ENCODE results near the gene DUSP10. TPM values are rescaled to one million over a fixed set of nuclear protein-coding genes. Genes with fewer than 3 reads are reported as not detected.
A peak's percentile ranks its signal among the peaks of the same experiment; 100 is the strongest.

Gene DUSP10
- total and polyA plus RNA-seq, 8 donors = 4.7 to 14.5 (median 9.3) TPM

DNA sequence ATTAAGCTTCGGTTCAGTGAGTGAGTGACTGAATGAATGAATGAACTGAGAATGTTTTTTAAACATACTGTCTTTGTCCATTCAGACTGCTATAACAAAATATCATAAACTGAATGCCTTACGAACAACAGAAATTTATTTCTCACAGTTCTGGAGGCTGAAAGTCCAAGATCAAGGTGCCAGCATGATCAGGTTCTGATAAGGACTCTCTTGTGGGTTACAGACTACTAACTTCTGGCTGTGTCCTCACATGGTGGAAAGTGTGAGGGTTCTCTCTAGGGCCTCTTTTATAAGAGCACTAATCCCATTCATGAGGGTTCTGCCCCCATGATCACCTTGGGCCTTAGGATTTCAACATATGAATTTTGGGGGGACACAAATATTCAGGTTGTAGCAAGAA lies 7.1 kb upstream of the DUSP10 start:
- WGBS, 2 donors = 94 to 98% methylated on average over 2 of the region's 2 CpGs
- Histone ChIP-seq H3K9me3 (no peaks in the 10 kb centered on the region), H3K4me3 (no peak overlapping the region), H3K36me3 (no peaks in the 10 kb centered on the region), H3K27me3 (no peaks in the 10 kb centered on the region), H3K4me1 (no peaks in the 10 kb centered on the region), H3K27ac (no peak overlapping the region)
- FAIRE-seq (no peak), ATAC-seq (no peak), DNase-seq (no peak)
- intact Hi-C loops (cut with DNase I) = no loop called here
- TF ChIP-seq, protein P1, sequence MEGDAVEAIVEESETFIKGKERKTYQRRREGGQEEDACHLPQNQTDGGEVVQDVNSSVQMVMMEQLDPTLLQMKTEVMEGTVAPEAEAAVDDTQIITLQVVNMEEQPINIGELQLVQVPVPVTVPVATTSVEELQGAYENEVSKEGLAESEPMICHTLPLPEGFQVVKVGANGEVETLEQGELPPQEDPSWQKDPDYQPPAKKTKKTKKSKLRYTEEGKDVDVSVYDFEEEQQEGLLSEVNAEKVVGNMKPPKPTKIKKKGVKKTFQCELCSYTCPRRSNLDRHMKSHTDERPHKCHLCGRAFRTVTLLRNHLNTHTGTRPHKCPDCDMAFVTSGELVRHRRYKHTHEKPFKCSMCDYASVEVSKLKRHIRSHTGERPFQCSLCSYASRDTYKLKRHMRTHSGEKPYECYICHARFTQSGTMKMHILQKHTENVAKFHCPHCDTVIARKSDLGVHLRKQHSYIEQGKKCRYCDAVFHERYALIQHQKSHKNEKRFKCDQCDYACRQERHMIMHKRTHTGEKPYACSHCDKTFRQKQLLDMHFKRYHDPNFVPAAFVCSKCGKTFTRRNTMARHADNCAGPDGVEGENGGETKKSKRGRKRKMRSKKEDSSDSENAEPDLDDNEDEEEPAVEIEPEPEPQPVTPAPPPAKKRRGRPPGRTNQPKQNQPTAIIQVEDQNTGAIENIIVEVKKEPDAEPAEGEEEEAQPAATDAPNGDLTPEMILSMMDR (IDR thresholded peaks at IDR 0.05) = no peak

- Histone ChIP-seq H3K9me3 (no peaks in the 10 kb centered on the region), H3K4me1 (no peaks in the 10 kb centered on the region), H3K27me3 (no peaks in the 10 kb centered on the region), H3K36me3 (no peaks in the 10 kb centered on the region), H3K4me3 (no peak overlapping the region), H3K27ac (no peak overlapping the region)
- DNase-seq = no peak
- no peak for ATAC-seq
- no peak for FAIRE-seq
- TF ChIP-seq, protein P1 (IDR thresholded peaks at IDR 0.05) = no peak
- WGBS, 2 donors = 79 to 83% methylated on average over 5 of the region's 5 CpGs
- intact Hi-C loops (cut with DNase I) = no loop called here
Measured at GRCh38 chr1:221747839-221748238, 6.0 kb upstream of the DUSP10 start.

DNA sequence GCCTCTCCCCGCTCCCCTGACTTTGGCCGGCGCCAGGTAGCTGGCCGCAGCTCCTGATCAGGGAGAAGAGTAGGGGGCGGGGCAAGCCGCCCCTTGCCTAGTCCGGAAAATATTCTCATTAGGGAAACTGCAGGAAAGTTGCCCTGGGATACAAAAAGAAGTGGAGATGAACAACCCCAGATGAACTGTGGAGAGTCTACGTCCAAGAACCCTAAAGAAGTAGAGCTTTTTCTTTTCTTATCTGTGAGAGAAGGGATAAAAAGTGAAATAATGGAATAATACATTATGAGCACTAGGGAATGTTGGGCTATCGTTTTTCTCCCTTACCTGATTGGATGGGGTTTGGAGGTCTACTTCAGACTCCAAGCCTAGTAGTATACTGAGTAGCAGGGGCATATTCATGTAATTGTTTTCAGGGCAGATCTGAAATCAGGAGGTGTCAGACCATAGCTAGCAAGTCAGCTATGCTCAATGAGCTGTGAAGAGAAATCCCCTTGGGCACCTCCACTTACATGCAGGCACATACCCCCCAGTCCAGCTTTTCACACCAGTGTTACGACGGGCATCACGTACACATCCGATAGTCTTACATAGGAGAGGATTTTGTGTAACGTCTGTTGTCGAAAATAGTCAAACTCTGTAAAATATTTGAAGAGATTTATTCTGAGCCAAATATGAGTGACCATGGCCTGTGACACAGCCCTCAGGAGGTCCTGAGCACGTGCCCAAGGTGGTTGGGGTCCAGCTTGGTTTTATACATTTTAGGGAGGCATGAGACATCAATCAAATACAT lies 1.7 kb upstream of the DUSP10 start:
- FAIRE-seq (no peak), ATAC-seq (peak in 1 of 4 donors; percentile 31), DNase-seq (no peak)
- H3K36me3 ChIP-seq = no peaks in the 10 kb centered on the region
- intact Hi-C loops (cut with DNase I) = no loop called here
- no peaks in the 10 kb centered on the region for H3K27me3 ChIP-seq
- no peaks in the 10 kb centered on the region for H3K9me3 ChIP-seq
- TF ChIP-seq, protein P1 (IDR thresholded peaks at IDR 0.05) = no peak
- peak overlapping the region; percentile 99 for H3K27ac ChIP-seq
- H3K4me1 ChIP-seq = peaks cover 0 to 2% (median 0%) of the 10 kb centered on the region in 3 donors
- 28 to 32% methylated on average over 16 of the region's 16 CpGs for WGBS, 2 donors
- H3K4me3 ChIP-seq = peak overlapping the region; percentile 36 to 66 (median 66)

DNA sequence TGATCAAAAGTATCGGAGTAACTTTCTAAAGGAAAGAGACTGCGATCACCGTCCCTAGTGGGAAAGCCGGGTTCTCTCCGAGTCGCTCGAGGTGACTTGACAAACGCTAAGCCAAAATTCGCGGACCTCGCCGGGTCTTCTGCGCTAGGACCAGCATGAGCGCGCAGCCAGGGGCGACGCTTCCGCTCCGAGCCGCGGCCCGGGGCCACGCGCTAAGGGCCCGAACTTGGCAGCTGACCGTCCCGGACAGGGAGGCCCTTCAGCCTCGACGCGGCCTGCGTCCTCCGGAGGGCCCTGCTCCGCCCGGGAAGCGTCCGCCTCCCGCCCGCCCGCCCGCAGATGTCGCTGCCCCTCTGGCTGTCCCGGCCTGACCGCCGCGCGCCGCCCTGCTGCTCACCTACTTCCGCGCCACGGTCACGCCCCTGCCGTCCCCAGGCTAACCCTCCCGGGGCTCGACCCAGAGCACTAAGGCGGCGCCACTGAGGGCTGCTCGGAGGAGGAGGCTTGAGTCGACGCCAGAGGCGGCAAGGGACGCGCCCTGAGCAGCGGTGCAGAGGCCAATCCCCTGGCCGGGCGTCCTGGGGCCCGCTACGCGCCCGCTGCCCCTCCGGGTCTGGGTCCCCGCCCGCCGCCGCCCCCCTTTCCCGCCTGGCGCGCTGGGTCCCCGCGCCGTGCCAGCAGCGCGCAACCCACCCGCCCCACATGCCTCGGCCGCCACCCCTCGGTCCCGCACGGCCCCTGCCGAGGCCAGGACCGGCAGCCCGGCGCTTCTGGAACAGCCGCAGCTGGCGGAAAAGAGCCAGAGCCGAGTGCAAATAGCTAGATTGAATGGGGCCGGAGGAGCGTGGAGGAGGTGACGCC lies 896 bp upstream of the DUSP10 start:
- Histone ChIP-seq H3K27ac (peak overlapping the region; percentile 99), H3K27me3 (no peaks in the 10 kb centered on the region), H3K4me1 (peaks cover 0 to 11% (median 0%) of the 10 kb centered on the region in 3 donors), H3K9me3 (no peaks in the 10 kb centered on the region), H3K4me3 (peak overlapping the region; percentile 36 to 66 (median 66)), H3K36me3 (peaks cover 0 to 5% (median 0%) of the 10 kb centered on the region in 3 donors)
- ATAC-seq (peak; percentile 68 to 80 (median 78)), DNase-seq (peak; percentile 87 to 96 (median 92)), FAIRE-seq (no peak)
- TF ChIP-seq, protein P1 (IDR thresholded peaks at IDR 0.05) = peak in 1 of 4 donors; percentile 13
- WGBS, 2 donors = 0 to 1% methylated on average over 60 to 98 of the region's 98 CpGs
- intact Hi-C loops (cut with DNase I) = no loop called here
